VCaP (cell line): ENCODE data around the gene MEN1.
A peak's percentile ranks its signal among the peaks of the same experiment; 100 is the strongest.

Experiments used
- H3K27ac ChIP-seq: fragments of 450-650 bp; 2 replicates; pipeline ENCODE4 v1.5.1; 2017
- TF ChIP-seq, protein P1 (sequence below): fragments of 450-650 bp; conservative IDR thresholded peaks from 2 replicates; pipeline ENCODE4 v1.5.1; 2017; ENCODE audit warnings: mild to moderate bottlenecking, moderate library complexity

MEN1 gene

DNA sequence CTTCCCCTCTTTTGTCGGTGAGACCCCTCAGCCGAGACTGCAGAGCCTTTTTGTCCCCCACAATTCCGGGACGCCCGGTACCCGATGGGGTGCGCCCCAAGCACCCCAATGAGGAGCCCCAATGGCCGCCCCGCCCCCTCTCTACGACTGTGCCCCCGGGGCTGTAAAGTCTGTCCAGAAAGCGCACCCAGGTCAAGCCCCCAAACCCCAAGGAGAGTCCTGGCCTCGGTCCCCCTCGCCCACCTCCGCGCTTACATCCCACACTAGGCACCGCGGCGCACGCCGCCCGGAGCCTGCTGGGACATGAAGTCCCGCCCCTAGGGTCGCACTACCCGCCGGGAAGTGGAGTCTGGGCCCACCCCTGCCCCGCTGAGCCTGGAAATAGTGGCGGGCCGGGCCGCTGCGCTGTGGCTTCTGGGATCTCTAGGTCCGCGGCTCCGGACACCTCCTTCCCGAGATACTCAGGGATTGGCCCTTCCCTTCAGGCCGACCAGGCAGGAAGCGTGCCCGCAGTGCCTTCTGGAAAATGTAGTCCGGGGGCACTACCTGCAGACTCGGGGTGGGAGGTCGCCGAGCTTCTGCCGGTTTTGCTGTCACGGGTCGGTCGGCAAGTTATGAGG is at the start of gene MEN1:
MEN1 (minus strand) TSS at position 281 of the 620 bp plus-strand sequence. CDS start 442 bp downstream, outside the sequence.
- peak within 1 kb of the TSS; percentile 94 for H3K27ac ChIP-seq
- TF ChIP-seq, protein P1, sequence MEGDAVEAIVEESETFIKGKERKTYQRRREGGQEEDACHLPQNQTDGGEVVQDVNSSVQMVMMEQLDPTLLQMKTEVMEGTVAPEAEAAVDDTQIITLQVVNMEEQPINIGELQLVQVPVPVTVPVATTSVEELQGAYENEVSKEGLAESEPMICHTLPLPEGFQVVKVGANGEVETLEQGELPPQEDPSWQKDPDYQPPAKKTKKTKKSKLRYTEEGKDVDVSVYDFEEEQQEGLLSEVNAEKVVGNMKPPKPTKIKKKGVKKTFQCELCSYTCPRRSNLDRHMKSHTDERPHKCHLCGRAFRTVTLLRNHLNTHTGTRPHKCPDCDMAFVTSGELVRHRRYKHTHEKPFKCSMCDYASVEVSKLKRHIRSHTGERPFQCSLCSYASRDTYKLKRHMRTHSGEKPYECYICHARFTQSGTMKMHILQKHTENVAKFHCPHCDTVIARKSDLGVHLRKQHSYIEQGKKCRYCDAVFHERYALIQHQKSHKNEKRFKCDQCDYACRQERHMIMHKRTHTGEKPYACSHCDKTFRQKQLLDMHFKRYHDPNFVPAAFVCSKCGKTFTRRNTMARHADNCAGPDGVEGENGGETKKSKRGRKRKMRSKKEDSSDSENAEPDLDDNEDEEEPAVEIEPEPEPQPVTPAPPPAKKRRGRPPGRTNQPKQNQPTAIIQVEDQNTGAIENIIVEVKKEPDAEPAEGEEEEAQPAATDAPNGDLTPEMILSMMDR = no peak

DNA sequence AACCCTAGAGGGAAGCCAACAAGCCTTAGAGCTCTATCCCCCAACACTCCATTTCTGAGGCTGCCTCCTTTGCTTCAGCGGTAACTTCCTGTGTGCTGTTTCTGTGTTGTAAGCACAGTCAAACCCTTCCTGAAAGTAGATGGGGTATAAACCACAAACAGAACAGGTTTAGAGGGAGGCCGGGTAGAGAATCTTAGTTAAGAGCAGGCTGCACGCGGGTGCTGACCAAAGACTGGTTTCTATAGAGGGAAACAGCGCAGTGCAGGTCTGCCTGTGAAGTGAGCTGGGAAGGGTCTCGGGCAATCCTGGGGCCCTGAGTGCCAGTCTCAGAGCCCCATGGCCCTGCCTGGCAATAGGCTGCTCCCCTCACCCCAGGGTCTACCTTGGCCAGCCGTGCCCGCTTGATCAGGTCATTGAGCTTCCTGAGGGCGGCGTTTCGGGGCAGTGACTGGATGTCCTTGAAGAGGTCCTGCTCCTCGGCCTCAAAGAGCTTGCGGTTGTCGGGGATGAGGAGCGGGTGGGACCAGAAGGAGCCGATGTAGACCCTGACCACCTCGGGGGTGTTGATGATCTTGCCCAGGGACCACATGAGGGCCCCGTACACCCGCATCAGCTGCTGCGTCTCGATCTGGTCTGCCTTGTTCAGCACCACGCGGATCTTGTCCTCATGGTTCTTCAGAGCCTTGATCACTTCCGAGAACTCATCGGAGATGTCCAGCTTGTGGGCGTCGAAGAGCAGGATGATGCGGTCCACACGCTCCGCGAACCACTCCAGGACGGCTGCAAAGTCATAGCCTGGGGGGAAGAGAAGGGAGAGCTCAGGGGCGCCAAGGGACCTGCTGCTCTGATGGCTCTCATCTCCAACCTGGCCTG is 49.4 kb upstream of the MEN1 start:
- TF ChIP-seq, protein P1 = no peak
- H3K27ac ChIP-seq = no peak overlapping the region

DNA sequence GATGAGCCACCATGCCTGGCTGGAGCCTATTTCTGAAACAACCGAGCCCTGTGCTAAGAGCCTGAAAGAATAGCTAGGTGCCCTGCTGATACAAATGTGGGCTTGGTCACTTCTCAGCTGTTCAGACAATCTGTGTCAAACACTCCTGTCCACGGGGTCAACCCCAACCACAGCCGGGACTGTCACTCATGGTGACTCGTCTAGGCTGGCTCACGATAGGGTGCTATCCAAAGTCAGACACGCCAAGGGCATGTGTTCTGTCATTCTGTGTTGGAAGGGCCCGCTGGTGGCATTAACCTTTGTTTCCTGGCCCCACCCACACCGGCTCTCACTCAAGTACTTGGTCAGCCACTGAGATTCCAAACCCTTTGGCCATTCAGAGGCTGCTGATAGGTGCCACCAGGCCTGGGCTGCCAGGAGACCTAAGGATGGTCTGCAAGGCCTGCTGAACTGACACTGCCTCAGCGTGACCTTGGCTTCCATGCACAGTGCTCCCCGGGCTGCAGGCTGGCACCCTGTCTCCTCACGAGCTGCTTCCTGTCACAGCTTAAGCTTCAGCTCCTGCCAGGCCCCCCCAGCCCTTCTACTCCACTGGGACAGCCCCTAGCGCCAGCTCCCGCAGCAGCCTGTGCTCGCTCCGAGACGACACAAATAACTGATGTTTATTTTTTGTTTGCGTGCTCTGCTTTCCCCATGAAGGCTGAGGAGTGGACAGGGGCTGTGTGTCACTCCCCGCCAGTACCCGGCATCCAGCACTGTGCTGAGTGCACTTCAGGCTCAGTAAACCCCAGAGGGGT is 48.3 kb upstream of the MEN1 start:
- H3K27ac ChIP-seq = no peak overlapping the region
- TF ChIP-seq, protein P1 = no peak

DNA sequence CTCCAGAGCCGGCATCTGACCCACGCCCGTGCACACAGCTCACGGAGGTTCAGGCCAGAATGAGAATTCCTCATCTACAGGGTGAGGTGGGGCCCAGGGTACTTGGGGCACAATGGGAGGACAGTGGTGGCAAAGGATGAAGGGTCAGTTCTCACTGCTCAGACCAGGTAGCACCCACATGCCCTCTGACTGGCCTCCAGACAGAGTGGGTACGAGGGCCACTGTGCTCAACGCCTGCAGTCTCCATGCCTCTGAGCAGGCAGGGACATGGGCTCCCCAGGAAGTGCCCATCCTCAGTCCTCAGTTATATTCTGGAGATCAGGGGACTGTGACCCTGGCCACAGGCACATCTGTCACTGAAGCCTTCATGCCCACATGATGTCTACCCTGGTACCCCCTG is 47.1 kb upstream of the MEN1 start:
- no peak overlapping the region for H3K27ac ChIP-seq
- TF ChIP-seq, protein P1 = no peak

DNA sequence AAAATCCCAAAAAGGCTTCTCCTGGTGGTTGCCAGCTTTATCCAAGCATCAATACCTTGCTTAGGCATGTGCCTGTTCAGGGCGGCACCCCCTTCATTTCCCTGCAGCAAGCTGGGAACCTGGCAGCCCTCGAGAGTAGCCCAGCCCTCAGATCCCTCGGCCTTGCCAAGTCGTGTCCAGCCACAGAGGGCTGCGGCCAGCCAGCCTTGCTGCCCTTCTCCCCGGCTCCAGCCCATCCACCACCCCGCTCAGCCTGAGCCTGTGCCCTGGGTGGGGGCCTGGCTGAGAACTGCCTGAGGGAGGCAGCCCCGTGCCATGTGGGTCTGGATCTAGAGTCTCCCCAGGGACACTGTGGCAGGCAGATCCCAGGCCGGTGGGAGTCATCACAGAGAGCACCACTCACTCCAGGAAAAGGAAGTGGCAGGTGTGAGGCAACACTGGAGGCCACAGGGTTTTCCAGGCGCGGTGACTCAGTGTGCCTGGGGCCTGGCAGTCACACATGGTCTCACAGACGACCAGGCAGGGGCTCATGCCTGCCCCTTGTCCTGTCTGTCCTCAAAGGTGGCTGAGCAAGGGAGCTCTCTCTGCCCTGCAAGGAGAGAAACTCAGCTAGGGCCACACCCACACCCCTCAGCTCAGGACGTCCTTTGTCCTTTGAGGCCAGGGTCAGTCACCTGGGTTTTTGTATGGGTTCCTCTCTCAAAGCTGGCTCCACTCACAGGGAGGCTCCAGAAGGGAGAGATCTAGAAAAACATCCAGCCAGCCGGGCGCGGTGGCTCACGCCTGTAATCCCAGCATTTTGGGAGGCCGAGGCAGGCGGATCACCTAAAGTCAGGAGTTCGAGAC is 46.3 kb upstream of the MEN1 start:
- H3K27ac ChIP-seq = no peak overlapping the region
- TF ChIP-seq, protein P1 = no peak

DNA sequence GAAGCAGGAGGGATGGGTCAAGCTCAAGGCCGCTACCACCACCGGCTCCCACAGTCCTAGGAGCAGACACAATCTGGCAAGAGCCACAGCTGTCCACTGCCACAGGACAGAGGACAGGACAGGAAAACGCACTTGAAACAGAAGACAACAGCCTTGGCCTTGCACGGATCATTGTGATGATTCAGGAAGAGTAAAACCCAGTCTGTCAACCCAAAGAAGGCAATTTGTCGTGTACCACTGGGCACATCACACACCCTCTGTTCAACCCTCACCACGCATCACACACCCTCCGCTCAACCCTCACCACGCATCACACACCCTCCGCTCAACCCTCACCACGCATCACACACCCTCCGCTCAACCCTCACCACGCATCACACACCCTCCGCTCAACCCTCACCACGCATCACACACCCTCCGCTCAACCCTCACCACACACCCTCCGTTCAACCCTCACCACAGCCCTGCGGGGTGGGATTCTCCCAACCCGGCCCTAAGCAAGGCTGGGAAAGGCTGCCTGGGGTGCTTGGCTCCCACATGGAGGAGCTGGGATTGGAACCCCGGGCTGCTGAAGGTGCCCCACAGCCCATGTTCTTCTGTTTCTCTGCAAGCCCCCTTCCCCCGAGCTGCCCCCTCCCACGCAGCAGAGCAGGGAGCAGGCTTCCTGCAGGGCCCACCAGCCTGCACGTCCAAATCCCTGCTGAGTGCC is 45.4 kb upstream of the MEN1 start:
- no peak overlapping the region for H3K27ac ChIP-seq
- TF ChIP-seq, protein P1 = no peak
